BLaER1 (cell line): ENCODE measurements around the gene CCSER2.

Experiments used
- H3K27ac ChIP-seq: shearing (Covaris generic); formaldehyde crosslinking; 2 replicates; pipeline ENCODE4 v1.8.1; 2022
- H3K27me3 ChIP-seq: shearing (Covaris generic); formaldehyde crosslinking; 2 replicates; pipeline ENCODE4 v1.8.1; 2022
- H3K36me3 ChIP-seq: shearing (Covaris generic); formaldehyde crosslinking; 2 replicates; pipeline ENCODE4 v1.8.1; 2022
- H3K4me1 ChIP-seq: shearing (Covaris generic); formaldehyde crosslinking; 2 replicates; pipeline ENCODE4 v1.8.1; 2022
- H3K4me2 ChIP-seq: shearing (Covaris generic); formaldehyde crosslinking; 2 replicates; pipeline ENCODE4 v1.8.1; 2022
- H3K4me3 ChIP-seq: shearing (Covaris generic); formaldehyde crosslinking; 2 replicates; pipeline ENCODE4 v1.8.1; 2022
- H3K9ac ChIP-seq: shearing (Covaris generic); formaldehyde crosslinking; 2 replicates; pipeline ENCODE4 v1.8.1; 2022
- H3K9me3 ChIP-seq: shearing (Covaris generic); formaldehyde crosslinking; 2 replicates; pipeline ENCODE4 v1.8.1; 2022
- H4K20me1 ChIP-seq: shearing (Covaris generic); formaldehyde crosslinking; 2 replicates; pipeline ENCODE4 v1.8.1; 2022
- Cebpa-rat ChIP-seq: shearing (Covaris generic); IDR thresholded peaks from 2 replicates; pipeline ENCODE4 v1.8.1; 2022

CCSER2 gene

GRCh38 chr10:84293171-84293570 lies 35.2 kb upstream of the CCSER2 start:
- Histone ChIP-seq H3K9ac (no peak overlapping the region), H3K36me3 (no peaks in the 10 kb centered on the region), H3K27me3 (peaks cover 20% of the 10 kb centered on the region; the same call in 1 of the 2 replicates), H3K4me3 (no peak overlapping the region), H3K4me2 (no peak overlapping the region), H4K20me1 (no peaks in the 10 kb centered on the region), H3K27ac (no peak overlapping the region), H3K4me1 (no peaks in the 10 kb centered on the region), H3K9me3 (no peaks in the 10 kb centered on the region)
- no peak for TF ChIP-seq Cebpa-rat

DNA sequence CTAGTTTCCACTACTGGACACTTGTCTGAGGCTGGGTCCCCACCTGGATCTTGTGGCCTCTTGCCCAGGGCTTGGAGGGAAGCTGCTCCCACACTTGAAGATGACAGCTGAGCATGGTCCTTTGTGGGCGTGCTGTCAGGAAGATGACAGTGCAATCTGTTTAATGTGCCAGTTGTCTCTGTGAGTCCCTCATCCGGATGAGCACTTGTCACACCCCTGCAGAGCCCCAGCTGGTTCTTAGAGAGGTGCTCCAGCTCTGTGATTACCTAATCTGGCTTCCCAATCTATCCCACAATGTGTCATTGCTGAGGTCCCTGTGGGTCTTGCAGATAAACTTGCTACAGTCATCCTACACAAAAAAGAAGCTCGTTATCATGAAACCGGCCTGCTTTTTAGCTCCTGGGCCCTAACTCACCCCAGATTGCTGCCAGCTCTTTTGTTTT lies 34.8 kb upstream of the CCSER2 start:
- Histone ChIP-seq H3K36me3 (no peaks in the 10 kb centered on the region), H3K27ac (no peak overlapping the region), H3K9me3 (no peaks in the 10 kb centered on the region), H3K4me1 (no peaks in the 10 kb centered on the region), H4K20me1 (no peaks in the 10 kb centered on the region), H3K4me2 (no peak overlapping the region), H3K27me3 (peaks cover 16% of the 10 kb centered on the region; the same call in 1 of the 2 replicates), H3K9ac (no peak overlapping the region), H3K4me3 (no peak overlapping the region)
- TF ChIP-seq Cebpa-rat = no peak

GRCh38 chr10:84294766-84295447 lies 33.5 kb upstream of the CCSER2 start:
- Histone ChIP-seq H3K9me3 (no peaks in the 10 kb centered on the region), H3K27me3 (peaks cover 3% of the 10 kb centered on the region; the same call in 1 of the 2 replicates), H3K4me1 (no peaks in the 10 kb centered on the region), H3K4me3 (no peak overlapping the region), H4K20me1 (no peaks in the 10 kb centered on the region), H3K9ac (no peak overlapping the region), H3K27ac (no peak overlapping the region), H3K4me2 (no peak overlapping the region), H3K36me3 (no peaks in the 10 kb centered on the region)
- TF ChIP-seq Cebpa-rat = no peak

DNA sequence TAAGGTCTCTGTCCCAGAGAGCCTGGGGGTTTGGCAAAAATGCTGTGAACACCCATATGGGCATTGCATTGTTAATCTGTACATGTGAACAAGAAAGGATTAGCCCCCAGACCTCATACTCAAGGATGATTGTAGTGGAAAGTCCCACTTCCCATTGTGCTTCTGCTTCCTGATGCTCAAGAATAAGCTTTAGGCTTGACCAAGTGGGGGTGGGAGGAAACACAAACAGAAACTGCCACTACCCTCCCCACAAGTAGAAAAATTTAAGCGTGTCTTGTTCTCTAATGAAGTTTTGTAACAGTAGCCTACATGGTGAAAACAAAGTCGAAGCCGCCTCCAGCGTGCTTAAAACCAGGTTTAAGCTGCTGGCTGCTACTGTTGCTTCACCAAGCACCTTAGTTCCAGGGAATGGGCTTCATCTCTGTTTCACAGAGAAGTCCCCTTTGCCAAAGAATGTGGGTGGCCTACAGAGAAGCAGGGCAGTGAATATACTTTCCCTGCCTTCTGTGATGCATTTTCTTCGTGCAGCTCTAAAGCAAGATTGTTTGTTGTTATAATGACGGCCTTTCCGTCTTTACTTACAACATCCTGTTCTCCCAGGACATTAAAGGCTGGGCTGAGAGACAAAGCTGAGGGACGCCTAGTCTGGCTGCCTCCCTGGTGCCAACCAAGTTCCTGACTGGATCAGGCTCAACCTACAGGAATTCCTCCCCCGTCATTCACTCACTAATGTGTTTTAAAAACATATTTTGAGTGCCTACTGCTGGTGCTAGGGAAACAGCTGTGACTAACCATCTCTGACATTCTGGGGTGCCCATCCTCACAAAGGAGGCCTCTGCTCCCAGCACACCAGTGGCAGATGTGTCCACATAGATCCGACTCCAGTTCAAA lies 32.1 kb upstream of the CCSER2 start:
- Histone ChIP-seq H3K27me3 (no peaks in the 10 kb centered on the region), H3K36me3 (no peaks in the 10 kb centered on the region), H3K9me3 (no peaks in the 10 kb centered on the region), H3K4me3 (no peak overlapping the region), H3K27ac (no peak overlapping the region), H3K9ac (no peak overlapping the region), H4K20me1 (no peaks in the 10 kb centered on the region), H3K4me2 (no peak overlapping the region), H3K4me1 (no peaks in the 10 kb centered on the region)
- no peak for TF ChIP-seq Cebpa-rat

- Histone ChIP-seq H3K9ac (no peak overlapping the region), H3K4me3 (no peak overlapping the region), H3K4me2 (no peak overlapping the region), H3K36me3 (no peaks in the 10 kb centered on the region), H4K20me1 (no peaks in the 10 kb centered on the region), H3K27me3 (no peaks in the 10 kb centered on the region), H3K27ac (no peak overlapping the region), H3K9me3 (no peaks in the 10 kb centered on the region), H3K4me1 (no peaks in the 10 kb centered on the region)
- no peak for TF ChIP-seq Cebpa-rat
These were observed 30.3 kb upstream of the CCSER2 start for GRCh38 chr10:84298057-84298456.

DNA sequence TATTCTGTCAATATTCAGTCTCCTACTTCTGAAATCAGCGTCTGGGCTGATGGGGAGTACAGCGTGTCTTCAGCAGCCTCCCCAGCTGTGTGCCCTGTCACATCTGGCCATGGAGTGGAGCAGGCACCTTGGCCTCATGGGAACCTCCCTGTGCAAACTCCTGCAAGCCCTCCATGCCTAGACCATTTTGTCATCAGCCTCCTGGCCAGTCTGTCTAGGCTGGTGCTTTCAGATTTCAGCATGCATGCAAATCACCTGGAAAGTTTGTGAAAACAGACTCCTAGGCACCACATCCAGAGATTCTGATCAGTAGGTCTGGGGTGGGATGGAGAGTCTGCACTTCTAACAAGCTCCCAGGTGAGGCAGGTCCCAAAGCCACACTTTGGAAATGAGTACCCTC lies 26.2 kb upstream of the CCSER2 start:
- H3K9me3 ChIP-seq = no peaks in the 10 kb centered on the region
- no peaks in the 10 kb centered on the region for H4K20me1 ChIP-seq
- no peak overlapping the region for H3K9ac ChIP-seq
- TF ChIP-seq Cebpa-rat = no peak
- no peak overlapping the region for H3K4me3 ChIP-seq
- peaks cover 2% of the 10 kb centered on the region; the same call in 1 of the 2 replicates for H3K4me1 ChIP-seq
- H3K4me2 ChIP-seq = no peak overlapping the region
- no peaks in the 10 kb centered on the region for H3K36me3 ChIP-seq
- H3K27ac ChIP-seq = no peak overlapping the region
- no peaks in the 10 kb centered on the region for H3K27me3 ChIP-seq

GRCh38 chr10:84306751-84307384 lies 21.5 kb upstream of the CCSER2 start:
- H3K27me3 ChIP-seq = no peaks in the 10 kb centered on the region
- no peaks in the 10 kb centered on the region for H3K36me3 ChIP-seq
- H3K4me3 ChIP-seq = no peak overlapping the region
- TF ChIP-seq Cebpa-rat = no peak
- H3K27ac ChIP-seq = no peak overlapping the region
- H4K20me1 ChIP-seq = no peaks in the 10 kb centered on the region
- H3K9me3 ChIP-seq = peaks cover 7% of the 10 kb centered on the region
- peaks cover 32% of the 10 kb centered on the region for H3K4me1 ChIP-seq
- H3K9ac ChIP-seq = no peak overlapping the region
- no peak overlapping the region for H3K4me2 ChIP-seq

DNA sequence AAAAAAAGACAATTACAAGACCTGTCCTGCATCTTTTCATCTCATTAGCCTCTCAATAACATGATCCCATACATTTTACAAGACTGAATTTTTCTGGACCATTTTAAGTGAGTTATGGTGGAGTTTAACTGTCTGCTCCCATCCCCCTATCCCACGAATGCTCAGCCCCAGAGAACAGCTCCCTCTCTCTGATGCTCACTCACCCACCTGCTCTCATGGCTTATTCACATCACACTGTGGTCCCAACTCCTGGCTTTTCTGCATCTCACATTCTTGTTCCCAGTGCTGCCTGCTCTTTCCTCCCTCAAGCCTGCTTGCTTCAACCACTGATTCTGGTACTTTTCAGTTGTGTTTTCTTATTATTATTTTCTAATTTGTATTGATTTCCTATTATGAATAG lies 20.4 kb upstream of the CCSER2 start:
- H4K20me1 ChIP-seq = no peaks in the 10 kb centered on the region
- H3K9me3 ChIP-seq = peaks cover 8% of the 10 kb centered on the region
- H3K36me3 ChIP-seq = no peaks in the 10 kb centered on the region
- no peak overlapping the region for H3K4me3 ChIP-seq
- H3K9ac ChIP-seq = no peak overlapping the region
- H3K27ac ChIP-seq = no peak overlapping the region
- no peak for TF ChIP-seq Cebpa-rat
- H3K4me1 ChIP-seq = peaks cover 32% of the 10 kb centered on the region
- H3K27me3 ChIP-seq = no peaks in the 10 kb centered on the region
- peak overlapping the region; percentile 71 for H3K4me2 ChIP-seq

DNA sequence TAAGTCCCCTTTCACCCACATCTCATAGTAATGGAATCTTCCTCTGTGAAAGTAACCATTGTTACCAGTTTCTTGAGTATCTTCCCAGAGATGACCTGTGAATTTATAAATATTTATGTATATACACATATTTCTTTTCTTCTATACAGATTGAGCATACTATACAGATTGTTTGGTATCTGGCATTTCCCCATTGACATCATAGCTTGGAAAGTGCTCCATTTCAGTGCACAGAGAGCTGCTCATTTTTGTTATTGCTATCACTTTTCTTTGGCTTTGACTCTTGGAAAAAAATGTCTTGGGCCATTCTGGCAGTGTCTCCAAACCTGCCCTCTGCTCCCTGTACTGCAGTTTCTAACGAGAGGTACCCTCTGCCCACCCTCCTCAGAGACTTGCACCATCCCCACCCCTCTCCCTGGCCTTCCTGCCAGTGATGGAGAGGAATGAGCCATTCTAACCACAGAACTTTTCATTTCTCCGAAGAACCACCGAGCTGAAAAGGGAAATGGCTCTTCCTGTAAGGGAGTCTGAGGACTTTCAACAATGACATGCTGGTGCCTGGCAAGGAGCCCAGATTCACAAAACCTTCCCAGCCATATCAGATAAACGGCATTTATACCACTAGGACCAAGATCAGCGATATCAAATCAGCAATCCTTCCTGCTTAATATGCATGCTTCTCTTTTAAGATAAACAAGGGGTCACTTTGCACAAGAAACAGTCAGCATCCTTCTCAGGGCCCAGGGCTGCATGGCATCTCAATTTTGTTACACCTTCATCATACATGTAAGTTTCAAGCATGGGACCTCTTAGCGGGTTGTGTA lies 19.7 kb upstream of the CCSER2 start:
- no peak for TF ChIP-seq Cebpa-rat
- no peak overlapping the region for H3K27ac ChIP-seq
- no peak overlapping the region for H3K4me3 ChIP-seq
- H3K4me2 ChIP-seq = peak overlapping the region; percentile 71
- no peak overlapping the region for H3K9ac ChIP-seq
- H3K36me3 ChIP-seq = no peaks in the 10 kb centered on the region
- peaks cover 32% of the 10 kb centered on the region for H3K4me1 ChIP-seq
- H4K20me1 ChIP-seq = no peaks in the 10 kb centered on the region
- H3K9me3 ChIP-seq = peaks cover 8% of the 10 kb centered on the region
- no peaks in the 10 kb centered on the region for H3K27me3 ChIP-seq
